ENCODE data around the gene ATG4C.

ATG4C gene

GRCh38 chr1:62882201-62883104, 98.5 kb downstream of the ATG4C start:
- CTCF ChIA-PET, result interaction anchor here (0.6 to 1.1 kb wide), 4 partner anchors 41 to 664 kb away, joined by 3 read pairs; no protein-coding TSS in a partner anchor
- no peak for DNase-seq (ENCODE audit: extremely low spot score)
- no peak for TF ChIP-seq BHLHE40 (IDR thresholded peaks at IDR 0.05; ENCODE audit: borderline replicate concordance)
- POLR2A ChIA-PET, result no interaction called here

GRCh38 chr1:62884156-62884740, 100.3 kb downstream of the ATG4C start:
- DNase-seq (ENCODE audit: extremely low spot score), result no peak
- ChIA-PET CTCF (interaction anchor here (1.9 kb wide), 1 partner anchor 22 kb away, joined by 4 read pairs; no protein-coding TSS in a partner anchor), POLR2A (no interaction called here)
- no peak for TF ChIP-seq PKNOX1 (IDR thresholded peaks at IDR 0.05)
- no peak for TF ChIP-seq FOXK2 (IDR thresholded peaks at IDR 0.05)
- TF ChIP-seq TARDBP (IDR thresholded peaks at IDR 0.05), result no peak
- TF ChIP-seq BHLHE40 (IDR thresholded peaks at IDR 0.05; ENCODE audit: borderline replicate concordance), result no peak
- no peak for TF ChIP-seq SP1 (IDR thresholded peaks at IDR 0.05)
- TF ChIP-seq LEF1 (IDR thresholded peaks at IDR 0.05; ENCODE audit: borderline replicate concordance), result no peak
- no peak for TF ChIP-seq FOXA1 (IDR thresholded peaks at IDR 0.05)
- no peak for TF ChIP-seq FOXM1 (IDR thresholded peaks at IDR 0.05; ENCODE audit: borderline replicate concordance)

- POLR2A ChIA-PET, result no interaction called here
- TF ChIP-seq TARDBP (IDR thresholded peaks at IDR 0.05), result no peak
- no peak for TF ChIP-seq FOXK2 (IDR thresholded peaks at IDR 0.05)
- TF ChIP-seq ELF4 (IDR thresholded peaks at IDR 0.05), result no peak
- no peak for TF ChIP-seq ARNT (IDR thresholded peaks at IDR 0.05)
- no peak for TF ChIP-seq ZNF384 (IDR thresholded peaks at IDR 0.05)
- no peak for TF ChIP-seq NFRKB (IDR thresholded peaks at IDR 0.05)
- no peak for TF ChIP-seq FOXA1 (IDR thresholded peaks at IDR 0.05)
- TF ChIP-seq BHLHE40 (IDR thresholded peaks at IDR 0.05; ENCODE audit: borderline replicate concordance), result no peak
- no peak for TF ChIP-seq PKNOX1 (IDR thresholded peaks at IDR 0.05)
- TF ChIP-seq SP1 (IDR thresholded peaks at IDR 0.05), result no peak
- no peak for TF ChIP-seq LEF1 (IDR thresholded peaks at IDR 0.05; ENCODE audit: borderline replicate concordance)
- no peak for TF ChIP-seq CTBP1 (IDR thresholded peaks at IDR 0.05; ENCODE audit: borderline replicate concordance)
- TF ChIP-seq SUZ12 (IDR thresholded peaks at IDR 0.05), result no peak
- TF ChIP-seq L3MBTL2 (conservative IDR thresholded peaks at IDR 0.05), result no peak
- no peak for TF ChIP-seq FOXM1 (IDR thresholded peaks at IDR 0.05; ENCODE audit: borderline replicate concordance)
- no peak for TF ChIP-seq HDGF (IDR thresholded peaks at IDR 0.05; ENCODE audit: borderline replicate concordance)
- no peak for DNase-seq (ENCODE audit: extremely low spot score)
- CTCF ChIA-PET, result no interaction called here
These were observed 104.0 kb downstream of the ATG4C start for GRCh38 chr1:62887799-62888507.

DNA sequence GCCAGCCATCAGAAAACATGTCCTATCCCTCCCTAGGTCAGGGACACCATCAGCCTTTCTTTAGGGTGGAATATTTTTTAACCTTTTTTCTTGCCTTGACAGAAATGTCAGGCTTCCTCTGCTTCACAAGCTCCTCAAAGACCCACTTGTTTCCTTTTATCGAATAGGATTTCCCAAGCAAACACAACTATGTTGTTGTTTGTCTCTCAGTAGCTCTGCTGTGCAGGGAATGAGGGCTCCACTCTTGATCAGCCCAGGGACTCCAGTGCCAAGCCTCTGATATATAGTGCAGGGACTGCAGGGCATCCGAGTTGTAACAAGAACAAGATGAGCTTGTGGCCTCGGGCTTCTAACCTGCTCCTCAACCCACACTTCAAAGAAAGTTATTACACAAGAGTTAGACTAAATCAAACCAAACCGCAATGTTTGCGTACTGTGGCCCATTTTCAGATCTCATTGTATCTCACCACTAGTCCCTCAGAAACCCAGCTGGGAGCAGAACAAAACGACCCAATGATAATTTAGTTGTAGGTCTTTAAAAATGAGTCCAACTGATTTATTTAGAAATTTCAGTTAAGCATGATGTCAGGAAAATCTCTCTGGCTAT, 108.1 kb downstream of the ATG4C start:
- ChIA-PET CTCF (no interaction called here), POLR2A (interaction anchor here (0.6 kb wide), 1 partner anchor 686 kb away, joined by 4 read pairs; no protein-coding TSS in a partner anchor)
- no peak for DNase-seq (ENCODE audit: extremely low spot score)
- TF ChIP-seq CTBP1 (IDR thresholded peaks at IDR 0.05; ENCODE audit: borderline replicate concordance), result no peak
- TF ChIP-seq FOXK2 (IDR thresholded peaks at IDR 0.05), result no peak
- no peak for TF ChIP-seq ELF4 (IDR thresholded peaks at IDR 0.05)
- no peak for TF ChIP-seq ZNF384 (IDR thresholded peaks at IDR 0.05)
- TF ChIP-seq FOXA1 (IDR thresholded peaks at IDR 0.05), result no peak
- no peak for TF ChIP-seq HDGF (IDR thresholded peaks at IDR 0.05; ENCODE audit: borderline replicate concordance)
- TF ChIP-seq BHLHE40 (IDR thresholded peaks at IDR 0.05; ENCODE audit: borderline replicate concordance), result no peak
- TF ChIP-seq FOXM1 (IDR thresholded peaks at IDR 0.05; ENCODE audit: borderline replicate concordance), result no peak
- no peak for TF ChIP-seq SP1 (IDR thresholded peaks at IDR 0.05)
- TF ChIP-seq TARDBP (IDR thresholded peaks at IDR 0.05), result no peak
- TF ChIP-seq PKNOX1 (IDR thresholded peaks at IDR 0.05), result no peak
- no peak for TF ChIP-seq ARNT (IDR thresholded peaks at IDR 0.05)

DNA sequence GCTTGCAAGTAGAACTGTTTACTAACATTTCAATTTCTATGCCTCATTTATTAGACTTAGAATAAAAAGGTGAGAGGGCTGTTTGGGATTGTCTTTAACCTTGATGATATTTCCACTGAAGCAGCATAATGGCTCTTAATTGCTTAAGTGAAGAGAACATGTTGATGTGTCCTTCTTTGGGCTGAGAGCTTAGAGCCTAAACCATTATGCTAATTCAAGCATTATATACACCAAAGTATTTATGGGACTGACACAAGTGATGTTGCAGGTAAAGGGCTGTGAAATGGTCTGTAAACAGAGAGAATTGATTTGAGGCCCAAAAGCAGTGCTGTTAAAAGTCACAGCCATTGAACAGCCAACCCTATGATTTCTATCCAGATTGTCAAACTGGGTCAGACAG, 113.9 kb downstream of the ATG4C start:
- POLR2A ChIA-PET, result no interaction called here
- no peak for TF ChIP-seq FOXM1 (IDR thresholded peaks at IDR 0.05; ENCODE audit: borderline replicate concordance)
- DNase-seq (ENCODE audit: extremely low spot score), result no peak
- CTCF ChIA-PET, result interaction anchor here (1.8 kb wide), 1 partner anchor 8 kb away, joined by 10 read pairs; no protein-coding TSS in a partner anchor

GRCh38 chr1:62900566-62900965, 116.6 kb downstream of the ATG4C start:
- ChIA-PET CTCF (no interaction called here), POLR2A (no interaction called here)
- TF ChIP-seq PKNOX1 (IDR thresholded peaks at IDR 0.05) (no peak), SP1 (IDR thresholded peaks at IDR 0.05) (no peak), HDGF (IDR thresholded peaks at IDR 0.05; ENCODE audit: borderline replicate concordance) (no peak), TARDBP (IDR thresholded peaks at IDR 0.05) (no peak), ELF4 (IDR thresholded peaks at IDR 0.05) (no peak), NFRKB (IDR thresholded peaks at IDR 0.05) (no peak), SUZ12 (IDR thresholded peaks at IDR 0.05) (no peak), ARNT (IDR thresholded peaks at IDR 0.05) (no peak), FOXA1 (IDR thresholded peaks at IDR 0.05) (no peak), FOXK2 (IDR thresholded peaks at IDR 0.05) (no peak), FOXM1 (IDR thresholded peaks at IDR 0.05; ENCODE audit: borderline replicate concordance) (no peak)
- DNase-seq (ENCODE audit: extremely low spot score), result no peak
